H1 (cell line): ENCODE measurements around the gene LAMC1. TPM values are rescaled to one million over a fixed set of nuclear protein-coding genes. Genes with fewer than 3 reads are reported as not detected.

Experiments
- CTCF ChIA-PET: fragments of 300-600 bp; sonication (Branson Sonifier 250); formaldehyde crosslinking; loops from one replicate; lab custom pipeline; 2021; ENCODE audit not compliant: partially characterized antibody; lab: Charles Lee
- POLR2A ChIA-PET: fragments of 300-600 bp; sonication (Branson Sonifier 250); formaldehyde crosslinking; loops from one replicate; lab custom pipeline; 2021; ENCODE audit warnings: inconsistent platforms; ENCODE audit not compliant: partially characterized antibody; lab: Charles Lee
- DNase-seq, 2 experiments: peaks; one replicate each; pipeline versions ENCODE4 v3.0.0 to v3.0.0-alpha.2; 2010 to 2022; ENCODE audit warnings: low spot score in 2 of 2, low read depth in 1 of 2, mixed read lengths in 1 of 2
- FAIRE-seq: peaks from 2 replicates; lab custom pipeline; 2011; peaks lifted over from hg19 to GRCh38; lab: Jason Lieb, UNC
- H2AFZ ChIP-seq: 2 replicates; pipeline ENCODE4 v1.8.1; 2012; ENCODE audit warnings: low read length, inconsistent platforms
- H2AK5ac ChIP-seq: 2 replicates; pipeline ENCODE4 v1.6.1; 2013; ENCODE audit warnings: low read depth, low read length
- H2BK120ac ChIP-seq: replicated peaks from 2 replicates; pipeline ENCODE3; 2013; ENCODE audit warnings: low read depth, low read length, inconsistent platforms
- H2BK12ac ChIP-seq: 2 replicates; pipeline ENCODE4 v1.6.1; 2013; ENCODE audit warnings: low read depth, low read length
- H2BK15ac ChIP-seq: 2 replicates; pipeline ENCODE4 v1.6.1; 2013; ENCODE audit warnings: low read length
- H2BK20ac ChIP-seq: 2 replicates; pipeline ENCODE4 v1.6.1; 2013; ENCODE audit warnings: low read length
- H2BK5ac ChIP-seq: 2 replicates; pipeline ENCODE4 v1.6.1; 2013; ENCODE audit warnings: low read depth, low read length
- H3K14ac ChIP-seq: 2 replicates; pipeline ENCODE4 v1.6.1; 2013; ENCODE audit warnings: inconsistent platforms; ENCODE audit not compliant: insufficient read length
- H3K18ac ChIP-seq: 2 replicates; pipeline ENCODE4 v1.6.1; 2013; ENCODE audit warnings: low read length; ENCODE audit errors: extremely low read depth
- H3K23ac ChIP-seq: 2 replicates; pipeline ENCODE4 v1.6.1; 2013; ENCODE audit warnings: inconsistent platforms; ENCODE audit not compliant: insufficient read length
- H3K23me2 ChIP-seq: 2 replicates; pipeline ENCODE4 v1.6.1; 2013; ENCODE audit warnings: low read depth, low read length
- H3K27ac ChIP-seq: 2 replicates; pipeline ENCODE4 v1.6.1; 2011; ENCODE audit warnings: low read depth, low read length, inconsistent platforms
- H3K27me3 ChIP-seq, 4 experiments: replicated peaks in 1 of 4; 1 replicate in 1 of 4; 2 replicates in 3 of 4; pipeline versions ENCODE4 v1.6.1 to v1.8.1; 2011 to 2013; ENCODE audit warnings: low read length in 3 of 4, mild to moderate bottlenecking in 3 of 4, inconsistent platforms in 2 of 4, mixed read lengths in 2 of 4, moderate library complexity in 1 of 4; ENCODE audit not compliant: control insufficient read depth in 3 of 4, insufficient read depth in 3 of 4; ENCODE audit errors: extremely low read depth in 1 of 4
- H3K36me3 ChIP-seq, 4 experiments: 2 replicates each; pipeline versions ENCODE4 v1.6.1 to v1.8.1; 2011 to 2013; ENCODE audit warnings: mild to moderate bottlenecking in 4 of 4, low read length in 3 of 4, moderate library complexity in 2 of 4, control low read depth in 1 of 4, inconsistent platforms in 1 of 4; ENCODE audit not compliant: insufficient read depth in 4 of 4, control insufficient read depth in 2 of 4
- H3K4ac ChIP-seq: replicated peaks from 2 replicates; pipeline ENCODE3; 2013; ENCODE audit warnings: low read length, low read depth, mixed read lengths, inconsistent platforms; ENCODE audit not compliant: insufficient read length
- H3K4me1 ChIP-seq, 4 experiments: replicated peaks in 1 of 4; 1 replicate in 1 of 4; 2 replicates in 3 of 4; pipeline versions ENCODE4 v1.6.1 to v1.8.1; 2011 to 2013; ENCODE audit warnings: low read length in 3 of 4, inconsistent platforms in 2 of 4, mixed read lengths in 1 of 4; ENCODE audit not compliant: insufficient read depth in 4 of 4, control insufficient read depth in 3 of 4
- H3K4me2 ChIP-seq, 2 experiments: 2 replicates each; pipeline versions ENCODE4 v1.6.1 to v1.8.1; 2011 to 2013; ENCODE audit warnings: low read depth in 2 of 2, low read length in 2 of 2, control low read depth in 1 of 2, inconsistent platforms in 1 of 2, mild to moderate bottlenecking in 1 of 2; ENCODE audit not compliant: insufficient read depth in 1 of 2
- H3K4me3 ChIP-seq, 4 experiments: fragments of 200-600, 300-600 bp in 1 of 4; sonication (generic), shearing (Covaris generic), sonication (Bioruptor Twin) in 1 of 4; 2 replicates each; pipeline versions ENCODE4 v1.5.1 to v1.8.1; 2011 to 2016; ENCODE audit warnings: low read length in 4 of 4, low read depth in 3 of 4, control low read depth in 2 of 4, inconsistent platforms in 2 of 4, mild to moderate bottlenecking in 2 of 4, mixed read lengths in 1 of 4, moderate library complexity in 1 of 4; ENCODE audit not compliant: insufficient read depth in 2 of 4; ENCODE audit errors: extremely low read depth in 1 of 4
- H3K56ac ChIP-seq: replicated peaks from 2 replicates; pipeline ENCODE3; 2013; ENCODE audit warnings: low read depth, mild to moderate bottlenecking, mixed read lengths, low read length, inconsistent platforms; ENCODE audit not compliant: insufficient read length
- H3K79me1 ChIP-seq: 2 replicates; pipeline ENCODE4 v1.6.1; 2013; ENCODE audit warnings: low read depth, low read length, control low read depth
- H3K79me2 ChIP-seq, 2 experiments: 2 replicates each; pipeline versions ENCODE4 v1.6.1 to v1.8.1; 2012 to 2013; ENCODE audit warnings: low read length in 2 of 2, mild to moderate bottlenecking in 2 of 2, inconsistent platforms in 1 of 2; ENCODE audit not compliant: insufficient read depth in 2 of 2, control insufficient read depth in 1 of 2
- H3K9ac ChIP-seq, 4 experiments: replicated peaks in 1 of 4; 1 replicate in 1 of 4; 2 replicates in 3 of 4; pipeline versions ENCODE4 v1.6.1 to v1.8.1; 2011 to 2013; ENCODE audit warnings: low read depth in 3 of 4, low read length in 3 of 4, control low read depth in 2 of 4, mild to moderate bottlenecking in 2 of 4, moderate library complexity in 2 of 4, inconsistent platforms in 1 of 4; ENCODE audit errors: extremely low read depth in 1 of 4
- H3K9me3 ChIP-seq, 2 experiments: 2 replicates each; pipeline versions ENCODE4 v1.6.1 to v1.8.1; 2012 to 2013; ENCODE audit warnings: mild to moderate bottlenecking in 2 of 2, moderate library complexity in 2 of 2, control low read depth in 1 of 2, inconsistent platforms in 1 of 2, low read depth in 1 of 2, low read length in 1 of 2, mixed read lengths in 1 of 2; ENCODE audit not compliant: insufficient read depth in 2 of 2
- H4K20me1 ChIP-seq, 2 experiments: replicated peaks in 1 of 2; 2 replicates each; pipeline versions ENCODE3 to v1.8.1; 2011 to 2013; ENCODE audit warnings: inconsistent platforms in 2 of 2, low read length in 2 of 2, mild to moderate bottlenecking in 1 of 2; ENCODE audit not compliant: insufficient read depth in 2 of 2, control insufficient read depth in 1 of 2
- H4K5ac ChIP-seq: 2 replicates; pipeline ENCODE4 v1.6.1; 2013; ENCODE audit warnings: low read length, low read depth, mixed read lengths, inconsistent platforms; ENCODE audit not compliant: insufficient read length
- H4K8ac ChIP-seq: 2 replicates; pipeline ENCODE4 v1.8.0; 2013; ENCODE audit warnings: mild to moderate bottlenecking, moderate library complexity, low read length, inconsistent platforms; ENCODE audit not compliant: insufficient read depth; ENCODE audit errors: extremely low read depth
- H4K91ac ChIP-seq: replicated peaks from 2 replicates; pipeline ENCODE3; 2013; ENCODE audit warnings: low read length, mixed read lengths, inconsistent platforms; ENCODE audit not compliant: insufficient read length
- SIN3A ChIP-seq, 2 experiments: IDR thresholded peaks in 1 of 2; conservative IDR thresholded peaks in 1 of 2; 2 replicates each; pipeline ENCODE4 v1.6.1; 2011 to 2012; ENCODE audit warnings: low read length in 2 of 2, improper control_type of control experiment in 1 of 2, low read depth in 1 of 2, mild to moderate bottlenecking in 1 of 2
- TBP ChIP-seq: IDR thresholded peaks from 2 replicates; pipeline ENCODE4 v1.6.1; 2011; ENCODE audit warnings: low read depth, low read length, improper control_type of control experiment
- WGBS, 2 experiments: shearing (Covaris generic) in 1 of 2; methylation state at CpG; one replicate each; pipeline versions ENCODE4 v1.1.6 to v1.1.7; 2013 to 2015; ENCODE audit warnings: low lambda C conversion rate in 2 of 2, mixed read lengths in 2 of 2, inconsistent platforms in 1 of 2, low coverage in 1 of 2, missing lambda C conversion rate in 1 of 2; ENCODE audit not compliant: insufficient replicate concordance in 2 of 2, insufficient coverage in 1 of 2, insufficient read length in 1 of 2; ENCODE audit errors: extremely low coverage in 1 of 2, missing lambda C conversion rate in 1 of 2; 5-methylcytosine and 5-hydroxymethylcytosine counted together
- polyA plus RNA-seq, 7 experiments: library from polyadenylated mRNA; depleted of rRNA in 3 of 7; stranded (reverse) in 5 of 7; unstranded in 2 of 7; fragments of >200 nt in 5 of 7; fragments of 200-250 nt in 2 of 7; gene quantifications; 1 replicate in 5 of 7; 2 replicates in 1 of 7; 4 replicates in 1 of 7; pipeline versions ENCODE4 v1.2.1 to v1.2.3, GENCODE V29; 2011 to 2013; ENCODE audit warnings: missing spikeins in 2 of 7, mixed read lengths in 2 of 7
- total RNA-seq: library from RNA; stranded (reverse); fragmentation: NEBNext Ultra II Directional; extraction: Animal tissue kit (Norgen Biotek cat#: 25700); gene quantifications from 2 replicates; pipeline ENCODE4 v1.2.1, GENCODE V29; 2021

Gene LAMC1
- total and polyA plus RNA-seq, 2 of the 8 experiments (the other 6 are each of a cell fraction or from before 2014, with no cell fraction given) = 47.6 to 90.3 TPM

- H3K4me3 ChIP-seq = no peak overlapping the region
- H4K20me1 ChIP-seq = no peaks in the 10 kb centered on the region
- no peak overlapping the region for H3K18ac ChIP-seq
- H3K4me1 ChIP-seq = no peaks in the 10 kb centered on the region
- H3K79me1 ChIP-seq = no peaks in the 10 kb centered on the region
- CTCF ChIA-PET = interaction anchor here (0.7 to 1.5 kb wide), 2 partner anchors 16 to 304 kb away, joined by 3 read pairs; no protein-coding TSS in a partner anchor
- FAIRE-seq (no peak), DNase-seq (no peak)
- H3K56ac ChIP-seq = no peak overlapping the region
- no peak overlapping the region for H2BK5ac ChIP-seq
- no peaks in the 10 kb centered on the region for H3K79me2 ChIP-seq
- H3K4me2 ChIP-seq = no peak overlapping the region
- no peak overlapping the region for H2BK15ac ChIP-seq
- no peak overlapping the region for H3K23ac ChIP-seq
- H4K91ac ChIP-seq = no peak overlapping the region
- H3K14ac ChIP-seq = no peak overlapping the region
- no peak overlapping the region for H3K9ac ChIP-seq
- no peak overlapping the region for H2AK5ac ChIP-seq
- no peak overlapping the region for H3K27ac ChIP-seq
- no peaks in the 10 kb centered on the region for H3K27me3 ChIP-seq
- H2BK20ac ChIP-seq = no peak overlapping the region
- no peak overlapping the region for H4K5ac ChIP-seq
- POLR2A ChIA-PET = no interaction called here
- H3K36me3 ChIP-seq = no peaks in the 10 kb centered on the region
- no peaks in the 10 kb centered on the region for H3K23me2 ChIP-seq
- TF ChIP-seq SIN3A (conservative IDR thresholded peaks at IDR 0.05 in 1 of 2, IDR thresholded peaks at IDR 0.05 in 1 of 2; ENCODE audit: low read depth in 1 of 2, low read length in 2 of 2) (no peak), TBP (no peak)
- H3K9me3 ChIP-seq = no peaks in the 10 kb centered on the region
- H2BK12ac ChIP-seq = no peak overlapping the region
- H3K4ac ChIP-seq = no peak overlapping the region
- 87% methylated on average over 2 of the region's 2 CpGs; no CpG with 5 or more reads in 1 of the 2 experiments for WGBS, 2 experiments
- no peak overlapping the region for H4K8ac ChIP-seq
- H2AFZ ChIP-seq = no peak overlapping the region
- H2BK120ac ChIP-seq = no peak overlapping the region
These were observed 45.7 kb upstream of the LAMC1 start for GRCh38 chr1:182977480-182977879.
